HepG2 (cell line): ENCODE results near the gene GLTPD2. TPM values are rescaled to one million over a fixed set of nuclear protein-coding genes. Genes with fewer than 3 reads are reported as not detected.

Experiments used
- DR1 ChIP-seq: sonication (generic); formaldehyde crosslinking; IDR thresholded peaks from 2 replicates; pipeline ENCODE4 v1.8.0; 2021; ENCODE audit warnings: mild to moderate bottlenecking, missing genetic modification reagents, inconsistent platforms
- FOXA1 ChIP-seq, 2 experiments: fragments of 450-650 bp in 1 of 2; sonication (generic) in 1 of 2; formaldehyde crosslinking in 1 of 2; IDR thresholded peaks; 2 replicates each; pipeline versions ENCODE4 v1.4.0 to v1.6.1; 2016 to 2020; ENCODE audit warnings: missing genetic modification reagents in 1 of 2
- KAT7 ChIP-seq: IDR thresholded peaks from 2 replicates; pipeline ENCODE4 v1.6.1; 2018; ENCODE audit warnings: borderline replicate concordance, missing compliant biosample characterization
- MTA3 ChIP-seq: sonication (generic); formaldehyde crosslinking; IDR thresholded peaks from 2 replicates; pipeline ENCODE4 v1.4.0; 2020; ENCODE audit warnings: missing genetic modification reagents
- MTERF4 ChIP-seq: sonication (generic); formaldehyde crosslinking; IDR thresholded peaks from 2 replicates; pipeline ENCODE4 v1.8.0; 2023; ENCODE audit warnings: mild to moderate bottlenecking, missing genetic modification reagents
- SKIL ChIP-seq: sonication (generic); formaldehyde crosslinking; IDR thresholded peaks from 2 replicates; pipeline ENCODE4 v1.8.0; 2022; ENCODE audit warnings: missing genetic modification reagents, mild to moderate bottlenecking, moderate library complexity, borderline replicate concordance
- TARDBP ChIP-seq: sonication (generic); formaldehyde crosslinking; IDR thresholded peaks from 2 replicates; pipeline ENCODE4 v1.8.0; 2022; ENCODE audit warnings: mild to moderate bottlenecking, missing genetic modification reagents
- TBX2 ChIP-seq: sonication (generic); formaldehyde crosslinking; IDR thresholded peaks from 2 replicates; pipeline ENCODE4 v1.5.0; 2020; ENCODE audit warnings: missing genetic modification reagents, mild to moderate bottlenecking, borderline replicate concordance
- TCF7L2 ChIP-seq: IDR thresholded peaks from 2 replicates; pipeline ENCODE4 v1.6.1; 2011; ENCODE audit warnings: mild to moderate bottlenecking, low read depth, low read length, moderate library complexity
- ZBTB26 ChIP-seq: IDR thresholded peaks from 2 replicates; pipeline ENCODE4 v1.6.1; 2016; ENCODE audit warnings: missing compliant biosample characterization, missing genetic modification reagents, borderline replicate concordance
- ZNF17 ChIP-seq: sonication (generic); formaldehyde crosslinking; IDR thresholded peaks from 2 replicates; pipeline ENCODE4 v1.5.0; 2020; ENCODE audit warnings: mild to moderate bottlenecking, missing genetic modification reagents
- ZNF460 ChIP-seq: sonication (generic); formaldehyde crosslinking; IDR thresholded peaks from 2 replicates; pipeline ENCODE4 v1.5.1; 2020; ENCODE audit warnings: missing genetic modification reagents, mild to moderate bottlenecking, borderline replicate concordance
- ZNF546 ChIP-seq: sonication (generic); formaldehyde crosslinking; conservative IDR thresholded peaks from 2 replicates; pipeline ENCODE4 v1.8.1; 2023; ENCODE audit warnings: mild to moderate bottlenecking, missing genetic modification reagents
- ZNF549 ChIP-seq: sonication (generic); formaldehyde crosslinking; IDR thresholded peaks from 2 replicates; pipeline ENCODE4 v1.5.0; 2020; ENCODE audit warnings: missing genetic modification reagents
- ZNF710 ChIP-seq: sonication (generic); formaldehyde crosslinking; IDR thresholded peaks from 2 replicates; pipeline ENCODE4 v1.5.0; 2020; ENCODE audit warnings: mild to moderate bottlenecking, missing genetic modification reagents, borderline replicate concordance
- ZNF780A ChIP-seq: sonication (generic); formaldehyde crosslinking; IDR thresholded peaks from 2 replicates; pipeline ENCODE4 v1.8.0; 2022; ENCODE audit warnings: mild to moderate bottlenecking, missing genetic modification reagents, moderate library complexity
- ZNF878 ChIP-seq: sonication (generic); formaldehyde crosslinking; IDR thresholded peaks from 2 replicates; pipeline ENCODE4 v1.8.1; 2023; ENCODE audit warnings: mild to moderate bottlenecking, missing genetic modification reagents, moderate library complexity
- polyA plus RNA-seq, 8 experiments: library from polyadenylated mRNA; depleted of rRNA in 3 of 8; stranded (reverse) in 7 of 8; unstranded in 1 of 8; fragments of >200 nt; fragmentation: Illumina TruSeq in 4 of 8; extraction: Trizol in 4 of 8; gene quantifications; 2 replicates each; pipeline versions ENCODE4 v1.2.1 to v1.2.3, GENCODE V29; 2011 to 2016; ENCODE audit warnings: low read depth in 4 of 8, missing spikeins in 1 of 8, mixed read lengths in 1 of 8; ENCODE audit not compliant: insufficient read depth in 1 of 8
- total RNA-seq, 5 experiments: library from RNA; depleted of rRNA; stranded (reverse); fragments of >200 nt; fragmentation: Illumina TruSeq; extraction: Trizol; gene quantifications; 2 replicates each; pipeline ENCODE4 v1.2.3, GENCODE V29; 2016; ENCODE audit warnings: low read depth in 1 of 5
- TF ChIP-seq, protein P1 (sequence below): sonication (generic); formaldehyde crosslinking; IDR thresholded peaks from 2 replicates; pipeline ENCODE4 v1.4.0; 2020; ENCODE audit warnings: low read depth, mild to moderate bottlenecking, missing genetic modification reagents

Gene GLTPD2
- total and polyA plus RNA-seq, 2 of the 13 experiments (the other 11 are each of a cell fraction or from before 2014, with no cell fraction given), result 7.5 to 12.9 TPM

DNA sequence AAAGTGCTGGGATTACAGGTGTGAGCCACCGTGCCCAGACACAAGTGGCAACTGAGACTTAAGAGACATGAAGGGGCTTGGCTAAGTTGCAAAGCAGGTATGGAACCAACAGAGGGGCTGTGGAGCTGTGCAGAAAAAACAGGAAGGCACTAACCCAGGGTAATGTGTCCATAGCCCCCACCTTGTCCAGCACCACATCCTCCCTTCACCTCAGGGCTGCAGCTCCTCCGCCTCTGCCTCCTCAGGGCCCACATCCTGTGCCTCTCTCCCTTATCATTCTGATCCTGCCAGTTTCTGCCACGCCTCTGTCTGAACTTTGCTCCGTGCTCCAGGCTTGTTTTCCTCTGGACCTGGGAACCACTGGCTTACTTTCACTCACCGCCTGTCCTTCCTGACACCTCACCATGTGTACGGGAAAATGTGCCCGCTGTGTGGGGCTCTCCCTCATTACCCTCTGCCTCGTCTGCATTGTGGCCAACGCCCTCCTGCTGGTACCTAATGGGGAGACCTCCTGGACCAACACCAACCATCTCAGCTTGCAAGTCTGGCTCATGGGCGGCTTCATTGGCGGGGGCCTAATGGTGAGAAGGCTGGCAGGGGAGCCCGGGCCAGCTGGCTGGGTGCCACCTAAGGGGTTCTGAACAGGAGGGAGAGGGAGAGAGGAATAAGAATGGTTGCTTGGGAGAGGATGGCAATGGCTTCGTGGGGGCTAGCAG lies 17.1 kb upstream of the GLTPD2 start, which contains the start of gene TM4SF5 (continued):
- no peak; the same call in 1 of the 2 replicates for TF ChIP-seq ZBTB26 (CRISPR knock-in tag)
- TF ChIP-seq TARDBP (CRISPR knock-in tag), result peak; percentile 75
- TF ChIP-seq TCF7L2, result no peak
- peak; percentile 56; the same call in 1 of the 2 replicates for TF ChIP-seq ZNF878 (CRISPR knock-in tag)
- TF ChIP-seq FOXA1 (IDR thresholded peaks at IDR 0.05), result no peak
- TF ChIP-seq FOXA1 (CRISPR knock-in tag; IDR thresholded peaks at IDR 0.05), result peak; percentile 50
- TF ChIP-seq ZNF17 (CRISPR knock-in tag), result 0 out of 2 replicates have a peak, but pooled peaks have one; percentile 25
- TF ChIP-seq MTA3, result no peak
- 0 out of 2 replicates have a peak, but pooled peaks have one; percentile 55 for TF ChIP-seq DR1 (CRISPR knock-in tag)
- no peak for TF ChIP-seq MTERF4
- TF ChIP-seq TBX2 (CRISPR knock-in tag), result peak; percentile 97
- peak; percentile 90; the same call in 1 of the 2 replicates for TF ChIP-seq ZNF710 (CRISPR knock-in tag)
- peak; percentile 92 for TF ChIP-seq ZNF460
- TF ChIP-seq ZNF549 (CRISPR knock-in tag), result 0 out of 2 replicates have a peak, but pooled peaks have one; percentile 56
- TF ChIP-seq SKIL (CRISPR knock-in tag), result peak; percentile 53; the same call in 1 of the 2 replicates
- TF ChIP-seq, protein P1, sequence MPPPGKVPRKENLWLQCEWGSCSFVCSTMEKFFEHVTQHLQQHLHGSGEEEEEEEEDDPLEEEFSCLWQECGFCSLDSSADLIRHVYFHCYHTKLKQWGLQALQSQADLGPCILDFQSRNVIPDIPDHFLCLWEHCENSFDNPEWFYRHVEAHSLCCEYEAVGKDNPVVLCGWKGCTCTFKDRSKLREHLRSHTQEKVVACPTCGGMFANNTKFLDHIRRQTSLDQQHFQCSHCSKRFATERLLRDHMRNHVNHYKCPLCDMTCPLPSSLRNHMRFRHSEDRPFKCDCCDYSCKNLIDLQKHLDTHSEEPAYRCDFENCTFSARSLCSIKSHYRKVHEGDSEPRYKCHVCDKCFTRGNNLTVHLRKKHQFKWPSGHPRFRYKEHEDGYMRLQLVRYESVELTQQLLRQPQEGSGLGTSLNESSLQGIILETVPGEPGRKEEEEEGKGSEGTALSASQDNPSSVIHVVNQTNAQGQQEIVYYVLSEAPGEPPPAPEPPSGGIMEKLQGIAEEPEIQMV (CRISPR knock-in tag), result peak; percentile 36; the same call in 1 of the 2 replicates
- 0 out of 2 replicates have a peak, but pooled peaks have one; percentile 74 for TF ChIP-seq ZNF546 (CRISPR knock-in tag)
- no peak for TF ChIP-seq ZNF780A (CRISPR knock-in tag)
- peak; percentile 43; the same call in 1 of the 2 replicates for TF ChIP-seq KAT7 (CRISPR knock-in tag)
